PC-9 (cell line): ENCODE data around the gene LDLRAD3.

Experiments used
- CTCF ChIP-seq: fragments of 200-600 bp; sonication (generic); conservative IDR thresholded peaks from 2 replicates; pipeline ENCODE4 v1.6.1; 2017; ENCODE audit warnings: mixed run types, antibody characterized with exemption, mild to moderate bottlenecking, moderate library complexity
- EZH2 ChIP-seq: fragments of 200-600 bp; sonication (generic); IDR thresholded peaks from 2 replicates; pipeline ENCODE4 v1.8.0; 2017; ENCODE audit warnings: antibody characterized with exemption, low read depth

- TF ChIP-seq CTCF (no peak), EZH2 (no peak)
These were observed 289.3 kb downstream of the LDLRAD3 start for GRCh38 chr11:36233204-36233603.
